WTC11 (cell line): ENCODE results near the gene SPATA32.

ENCODE experiments used
- ATF2 ChIP-seq: sonication (generic); formaldehyde crosslinking; IDR thresholded peaks from 2 replicates; pipeline ENCODE4 v1.8.1; 2022; ENCODE audit warnings: low read depth, missing genetic modification reagents, borderline replicate concordance
- ATF6 ChIP-seq: sonication (generic); formaldehyde crosslinking; IDR thresholded peaks from 2 replicates; pipeline ENCODE4 v1.8.1; 2023; ENCODE audit warnings: mild to moderate bottlenecking, missing genetic modification reagents
- CTCF ChIP-seq: fragments of 200-600 bp; IDR thresholded peaks from 2 replicates; pipeline ENCODE4 v1.8.0; 2022; ENCODE audit warnings: antibody characterized with exemption
- MXD4 ChIP-seq: fragments of 250-450 bp; sonication (Bioruptor Pico); IDR thresholded peaks from 2 replicates; pipeline ENCODE4 v1.8.0; 2021; ENCODE audit warnings: mild to moderate bottlenecking, moderate library complexity, borderline replicate concordance
- TF ChIP-seq, protein P1 (sequence below): sonication (generic); formaldehyde crosslinking; IDR thresholded peaks from 2 replicates; pipeline ENCODE4 v1.8.1; 2023; ENCODE audit warnings: mild to moderate bottlenecking, missing genetic modification reagents
- TF ChIP-seq, protein P2 (sequence below): sonication (generic); formaldehyde crosslinking; IDR thresholded peaks from 2 replicates; pipeline ENCODE4 v1.8.1; 2022; ENCODE audit warnings: missing genetic modification reagents, borderline replicate concordance

GRCh38 chr17:45286286-45286685 lies 24.4 kb upstream of the SPATA32 start:
- TF ChIP-seq MXD4 (CRISPR knock-in tag) (no peak), CTCF (no peak), ATF2 (CRISPR knock-in tag) (no peak), ATF6 (CRISPR knock-in tag) (no peak)
- TF ChIP-seq, protein P1, sequence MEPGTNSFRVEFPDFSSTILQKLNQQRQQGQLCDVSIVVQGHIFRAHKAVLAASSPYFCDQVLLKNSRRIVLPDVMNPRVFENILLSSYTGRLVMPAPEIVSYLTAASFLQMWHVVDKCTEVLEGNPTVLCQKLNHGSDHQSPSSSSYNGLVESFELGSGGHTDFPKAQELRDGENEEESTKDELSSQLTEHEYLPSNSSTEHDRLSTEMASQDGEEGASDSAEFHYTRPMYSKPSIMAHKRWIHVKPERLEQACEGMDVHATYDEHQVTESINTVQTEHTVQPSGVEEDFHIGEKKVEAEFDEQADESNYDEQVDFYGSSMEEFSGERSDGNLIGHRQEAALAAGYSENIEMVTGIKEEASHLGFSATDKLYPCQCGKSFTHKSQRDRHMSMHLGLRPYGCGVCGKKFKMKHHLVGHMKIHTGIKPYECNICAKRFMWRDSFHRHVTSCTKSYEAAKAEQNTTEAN (CRISPR knock-in tag): no peak
- TF ChIP-seq, protein P2, sequence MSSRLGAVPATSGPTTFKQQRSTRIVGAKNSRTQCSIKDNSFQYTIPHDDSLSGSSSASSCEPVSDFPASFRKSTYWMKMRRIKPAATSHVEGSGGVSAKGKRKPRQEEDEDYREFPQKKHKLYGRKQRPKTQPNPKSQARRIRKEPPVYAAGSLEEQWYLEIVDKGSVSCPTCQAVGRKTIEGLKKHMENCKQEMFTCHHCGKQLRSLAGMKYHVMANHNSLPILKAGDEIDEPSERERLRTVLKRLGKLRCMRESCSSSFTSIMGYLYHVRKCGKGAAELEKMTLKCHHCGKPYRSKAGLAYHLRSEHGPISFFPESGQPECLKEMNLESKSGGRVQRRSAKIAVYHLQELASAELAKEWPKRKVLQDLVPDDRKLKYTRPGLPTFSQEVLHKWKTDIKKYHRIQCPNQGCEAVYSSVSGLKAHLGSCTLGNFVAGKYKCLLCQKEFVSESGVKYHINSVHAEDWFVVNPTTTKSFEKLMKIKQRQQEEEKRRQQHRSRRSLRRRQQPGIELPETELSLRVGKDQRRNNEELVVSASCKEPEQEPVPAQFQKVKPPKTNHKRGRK (CRISPR knock-in tag): no peak
